ENCODE results near the gene GFM2. TPM values are rescaled to one million over a fixed set of nuclear protein-coding genes. Genes with fewer than 3 reads are reported as not detected.

Gene GFM2
- total and polyA plus RNA-seq, 2 of the 13 experiments (the other 11 are each of a cell fraction or from before 2014, with no cell fraction given) = 22.0 to 41.6 TPM

DNA sequence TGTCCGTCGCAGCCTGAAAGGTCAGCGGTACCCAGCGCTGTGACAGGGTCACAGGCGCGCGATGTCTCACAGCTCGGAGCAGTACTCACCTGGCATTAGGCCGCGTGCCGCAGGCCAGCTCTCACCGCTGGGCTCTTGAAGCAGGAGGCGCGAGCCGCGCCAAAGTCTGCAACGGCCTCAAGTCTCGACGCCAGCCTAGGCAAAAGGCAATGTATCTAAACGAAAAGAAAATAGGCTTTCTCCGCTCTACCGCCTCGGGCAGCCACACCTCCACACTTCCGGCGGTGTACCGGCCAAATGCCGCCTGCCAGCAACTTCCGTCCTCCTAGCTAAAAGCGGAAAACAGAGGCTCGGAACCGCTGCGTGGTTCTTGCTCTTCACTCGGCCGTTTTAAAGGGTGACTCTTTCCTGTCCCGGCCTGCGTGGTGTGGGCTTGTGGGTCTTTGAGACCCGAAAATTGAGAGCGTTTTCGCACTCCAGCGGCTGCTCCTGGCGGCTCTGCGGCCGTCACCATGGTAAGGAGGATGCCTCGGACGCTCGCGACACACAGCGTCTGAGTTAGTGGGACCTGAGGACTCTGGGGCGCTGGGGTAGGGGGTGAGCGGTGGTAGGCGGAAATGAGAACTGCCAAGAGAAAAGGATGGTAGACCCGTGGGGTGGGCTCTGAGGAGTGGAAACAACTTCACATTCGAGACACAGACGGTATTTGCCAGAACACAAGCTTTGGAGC lies at the start of gene GFM2, which contains the start of gene NSA2 (continued):
- TF ChIP-seq, protein P1, sequence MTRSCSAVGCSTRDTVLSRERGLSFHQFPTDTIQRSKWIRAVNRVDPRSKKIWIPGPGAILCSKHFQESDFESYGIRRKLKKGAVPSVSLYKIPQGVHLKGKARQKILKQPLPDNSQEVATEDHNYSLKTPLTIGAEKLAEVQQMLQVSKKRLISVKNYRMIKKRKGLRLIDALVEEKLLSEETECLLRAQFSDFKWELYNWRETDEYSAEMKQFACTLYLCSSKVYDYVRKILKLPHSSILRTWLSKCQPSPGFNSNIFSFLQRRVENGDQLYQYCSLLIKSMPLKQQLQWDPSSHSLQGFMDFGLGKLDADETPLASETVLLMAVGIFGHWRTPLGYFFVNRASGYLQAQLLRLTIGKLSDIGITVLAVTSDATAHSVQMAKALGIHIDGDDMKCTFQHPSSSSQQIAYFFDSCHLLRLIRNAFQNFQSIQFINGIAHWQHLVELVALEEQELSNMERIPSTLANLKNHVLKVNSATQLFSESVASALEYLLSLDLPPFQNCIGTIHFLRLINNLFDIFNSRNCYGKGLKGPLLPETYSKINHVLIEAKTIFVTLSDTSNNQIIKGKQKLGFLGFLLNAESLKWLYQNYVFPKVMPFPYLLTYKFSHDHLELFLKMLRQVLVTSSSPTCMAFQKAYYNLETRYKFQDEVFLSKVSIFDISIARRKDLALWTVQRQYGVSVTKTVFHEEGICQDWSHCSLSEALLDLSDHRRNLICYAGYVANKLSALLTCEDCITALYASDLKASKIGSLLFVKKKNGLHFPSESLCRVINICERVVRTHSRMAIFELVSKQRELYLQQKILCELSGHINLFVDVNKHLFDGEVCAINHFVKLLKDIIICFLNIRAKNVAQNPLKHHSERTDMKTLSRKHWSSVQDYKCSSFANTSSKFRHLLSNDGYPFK (CRISPR knock-in tag; IDR thresholded peaks at IDR 0.05; ENCODE audit: borderline replicate concordance) = peak; percentile 94
- TF ChIP-seq FOXA3 (CRISPR knock-in tag; IDR thresholded peaks at IDR 0.05) = peak; percentile 56
- peak; percentile 95 for TF ChIP-seq ETV5 (CRISPR knock-in tag; IDR thresholded peaks at IDR 0.05; ENCODE audit: borderline replicate concordance)
- TF ChIP-seq RAD51 (IDR thresholded peaks at IDR 0.05; ENCODE audit: borderline replicate concordance) = no peak
- TF ChIP-seq MXI1 (IDR thresholded peaks at IDR 0.05; ENCODE audit: borderline replicate concordance, low read depth, low read length) = peak; percentile 83; the same call in 2 of the 3 replicates
- TF ChIP-seq AGO1 (IDR thresholded peaks at IDR 0.05; ENCODE audit: low read depth, low read length, poor library complexity, severe bottlenecking) = no peak
- TF ChIP-seq SOX6 (IDR thresholded peaks at IDR 0.05) = no peak
- TF ChIP-seq SOX6 (CRISPR knock-in tag; IDR thresholded peaks at IDR 0.05) = peak; percentile 69; the same call in 1 of the 2 replicates
- TF ChIP-seq ZNF136 (CRISPR knock-in tag; IDR thresholded peaks at IDR 0.05; ENCODE audit: low read depth) = peak; percentile 83; the same call in 1 of the 2 replicates
- TF ChIP-seq, protein P2, sequence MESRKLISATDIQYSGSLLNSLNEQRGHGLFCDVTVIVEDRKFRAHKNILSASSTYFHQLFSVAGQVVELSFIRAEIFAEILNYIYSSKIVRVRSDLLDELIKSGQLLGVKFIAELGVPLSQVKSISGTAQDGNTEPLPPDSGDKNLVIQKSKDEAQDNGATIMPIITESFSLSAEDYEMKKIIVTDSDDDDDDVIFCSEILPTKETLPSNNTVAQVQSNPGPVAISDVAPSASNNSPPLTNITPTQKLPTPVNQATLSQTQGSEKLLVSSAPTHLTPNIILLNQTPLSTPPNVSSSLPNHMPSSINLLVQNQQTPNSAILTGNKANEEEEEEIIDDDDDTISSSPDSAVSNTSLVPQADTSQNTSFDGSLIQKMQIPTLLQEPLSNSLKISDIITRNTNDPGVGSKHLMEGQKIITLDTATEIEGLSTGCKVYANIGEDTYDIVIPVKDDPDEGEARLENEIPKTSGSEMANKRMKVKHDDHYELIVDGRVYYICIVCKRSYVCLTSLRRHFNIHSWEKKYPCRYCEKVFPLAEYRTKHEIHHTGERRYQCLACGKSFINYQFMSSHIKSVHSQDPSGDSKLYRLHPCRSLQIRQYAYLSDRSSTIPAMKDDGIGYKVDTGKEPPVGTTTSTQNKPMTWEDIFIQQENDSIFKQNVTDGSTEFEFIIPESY (CRISPR knock-in tag; IDR thresholded peaks at IDR 0.05) = peak; percentile 57; the same call in 1 of the 2 replicates
- peak; percentile 67; the same call in 1 of the 2 replicates for TF ChIP-seq ZNF24 (IDR thresholded peaks at IDR 0.05)
- TF ChIP-seq GTF3A (CRISPR knock-in tag; conservative IDR thresholded peaks at IDR 0.05) = no peak
- peak; percentile 98 for TF ChIP-seq POGZ (CRISPR knock-in tag; IDR thresholded peaks at IDR 0.05)
- TF ChIP-seq PRMT3 (CRISPR knock-in tag; IDR thresholded peaks at IDR 0.05; ENCODE audit: borderline replicate concordance, low read depth) = peak; percentile 57; the same call in 1 of the 2 replicates
- TF ChIP-seq U2AF1 (optimal IDR thresholded peaks at IDR 0.05; ENCODE audit: low read depth, low read length) = peak; percentile 98
- TF ChIP-seq NFE2 (CRISPR knock-in tag; IDR thresholded peaks at IDR 0.05) = no peak
- no peak for TF ChIP-seq ZNF282 (IDR thresholded peaks at IDR 0.05; ENCODE audit: partially characterized antibody)
- no peak for TF ChIP-seq HNF4G (IDR thresholded peaks at IDR 0.05; ENCODE audit: borderline replicate concordance, low read depth, low read length)
- TF ChIP-seq HNF4G (CRISPR knock-in tag; IDR thresholded peaks at IDR 0.05; ENCODE audit: borderline replicate concordance, low read depth) = peak; percentile 73
- TF ChIP-seq NONO (IDR thresholded peaks at IDR 0.05) = no peak
- TF ChIP-seq NONO (CRISPR knock-in tag; conservative IDR thresholded peaks at IDR 0.05) = peak; percentile 92
- TF ChIP-seq, protein P3, sequence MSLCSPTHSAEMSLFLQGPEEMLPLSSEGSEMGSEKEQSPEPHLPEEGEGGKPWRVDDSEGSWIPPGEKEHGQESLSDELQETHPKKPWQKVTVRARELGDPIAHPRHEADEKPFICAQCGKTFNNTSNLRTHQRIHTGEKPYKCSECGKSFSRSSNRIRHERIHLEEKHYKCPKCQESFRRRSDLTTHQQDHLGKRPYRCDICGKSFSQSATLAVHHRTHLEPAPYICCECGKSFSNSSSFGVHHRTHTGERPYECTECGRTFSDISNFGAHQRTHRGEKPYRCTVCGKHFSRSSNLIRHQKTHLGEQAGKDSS (CRISPR knock-in tag; IDR thresholded peaks at IDR 0.05; ENCODE audit: borderline replicate concordance, low read depth) = peak; percentile 78; the same call in 1 of the 2 replicates
- TF ChIP-seq, protein P4, sequence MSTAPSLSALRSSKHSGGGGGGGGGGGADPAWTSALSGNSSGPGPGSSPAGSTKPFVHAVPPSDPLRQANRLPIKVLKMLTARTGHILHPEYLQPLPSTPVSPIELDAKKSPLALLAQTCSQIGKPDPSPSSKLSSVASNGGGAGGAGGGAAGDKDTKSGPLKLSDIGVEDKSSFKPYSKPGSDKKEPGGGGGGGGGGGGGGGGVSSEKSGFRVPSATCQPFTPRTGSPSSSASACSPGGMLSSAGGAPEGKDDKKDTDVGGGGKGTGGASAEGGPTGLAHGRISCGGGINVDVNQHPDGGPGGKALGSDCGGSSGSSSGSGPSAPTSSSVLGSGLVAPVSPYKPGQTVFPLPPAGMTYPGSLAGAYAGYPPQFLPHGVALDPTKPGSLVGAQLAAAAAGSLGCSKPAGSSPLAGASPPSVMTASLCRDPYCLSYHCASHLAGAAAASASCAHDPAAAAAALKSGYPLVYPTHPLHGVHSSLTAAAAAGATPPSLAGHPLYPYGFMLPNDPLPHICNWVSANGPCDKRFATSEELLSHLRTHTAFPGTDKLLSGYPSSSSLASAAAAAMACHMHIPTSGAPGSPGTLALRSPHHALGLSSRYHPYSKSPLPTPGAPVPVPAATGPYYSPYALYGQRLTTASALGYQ (CRISPR knock-in tag; IDR thresholded peaks at IDR 0.05) = peak; percentile 67
